ENCODE data around the gene NAALADL2.

DNA sequence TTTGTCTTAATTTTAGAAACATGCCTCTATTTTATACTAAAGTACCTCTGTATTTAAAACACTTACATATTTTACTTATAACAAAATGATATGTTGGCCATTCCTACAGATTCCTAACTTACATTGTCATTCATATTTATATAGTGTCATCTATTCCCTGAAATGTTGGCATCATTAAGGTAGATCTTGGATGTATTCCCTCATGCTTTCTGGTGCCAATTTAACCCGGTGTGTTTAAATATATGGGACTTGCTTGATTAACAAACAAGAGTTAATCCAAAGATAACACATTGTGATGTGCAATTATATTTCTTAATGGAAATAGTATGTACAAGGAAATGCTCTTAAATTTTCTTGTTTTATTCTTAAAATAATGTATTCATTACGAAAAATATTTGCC lies 352.3 kb downstream of the NAALADL2 start:
- TF ChIP-seq EZH2 (IDR thresholded peaks at IDR 0.05; ENCODE audit: borderline replicate concordance, low read length) = no peak
- TF ChIP-seq, protein P1, sequence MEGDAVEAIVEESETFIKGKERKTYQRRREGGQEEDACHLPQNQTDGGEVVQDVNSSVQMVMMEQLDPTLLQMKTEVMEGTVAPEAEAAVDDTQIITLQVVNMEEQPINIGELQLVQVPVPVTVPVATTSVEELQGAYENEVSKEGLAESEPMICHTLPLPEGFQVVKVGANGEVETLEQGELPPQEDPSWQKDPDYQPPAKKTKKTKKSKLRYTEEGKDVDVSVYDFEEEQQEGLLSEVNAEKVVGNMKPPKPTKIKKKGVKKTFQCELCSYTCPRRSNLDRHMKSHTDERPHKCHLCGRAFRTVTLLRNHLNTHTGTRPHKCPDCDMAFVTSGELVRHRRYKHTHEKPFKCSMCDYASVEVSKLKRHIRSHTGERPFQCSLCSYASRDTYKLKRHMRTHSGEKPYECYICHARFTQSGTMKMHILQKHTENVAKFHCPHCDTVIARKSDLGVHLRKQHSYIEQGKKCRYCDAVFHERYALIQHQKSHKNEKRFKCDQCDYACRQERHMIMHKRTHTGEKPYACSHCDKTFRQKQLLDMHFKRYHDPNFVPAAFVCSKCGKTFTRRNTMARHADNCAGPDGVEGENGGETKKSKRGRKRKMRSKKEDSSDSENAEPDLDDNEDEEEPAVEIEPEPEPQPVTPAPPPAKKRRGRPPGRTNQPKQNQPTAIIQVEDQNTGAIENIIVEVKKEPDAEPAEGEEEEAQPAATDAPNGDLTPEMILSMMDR (conservative IDR thresholded peaks at IDR 0.05 in 1 of 2, IDR thresholded peaks at IDR 0.05 in 1 of 2; ENCODE audit: extremely low read depth in 1 of 2, insufficient read depth in 1 of 2, low read depth in 1 of 2, low read length in 2 of 2) = no peak

All from mammary epithelial cell (primary cell).